ENCODE results near the gene WNT11.

The WNT11 gene

GRCh38 chr11:76234416-76235232, 28.3 kb upstream of the WNT11 start:
- peak; percentile 12; the same call in 1 of the 2 replicates for TF ChIP-seq TAF1 (IDR thresholded peaks at IDR 0.05; ENCODE audit: borderline replicate concordance, insufficient read depth, low read length)
- no peak for TF ChIP-seq FOXP2 (optimal IDR thresholded peaks at IDR 0.05; ENCODE audit: borderline replicate concordance, extremely low read depth, extremely low read length, insufficient read depth)
- TF ChIP-seq POLR2AphosphoS5 (IDR thresholded peaks at IDR 0.05; ENCODE audit: low read depth, low read length): no peak
- peak; percentile 56; the same call in 1 of the 2 replicates for TF ChIP-seq SIN3A (IDR thresholded peaks at IDR 0.05; ENCODE audit: borderline replicate concordance, insufficient read depth, low read length)
- TF ChIP-seq REST (IDR thresholded peaks at IDR 0.05; ENCODE audit: insufficient read depth in 1 of 2, low read depth in 2 of 2, low read length in 2 of 2): no peak

- TF ChIP-seq FOXP2 (optimal IDR thresholded peaks at IDR 0.05; ENCODE audit: borderline replicate concordance, extremely low read depth, extremely low read length, insufficient read depth): no peak
- TF ChIP-seq POLR2AphosphoS5 (IDR thresholded peaks at IDR 0.05; ENCODE audit: low read depth, low read length): no peak
- no peak for TF ChIP-seq SIN3A (IDR thresholded peaks at IDR 0.05; ENCODE audit: borderline replicate concordance, insufficient read depth, low read length)
- no peak for TF ChIP-seq TAF1 (IDR thresholded peaks at IDR 0.05; ENCODE audit: borderline replicate concordance, insufficient read depth, low read length)
- no peak for TF ChIP-seq REST (IDR thresholded peaks at IDR 0.05; ENCODE audit: insufficient read depth in 1 of 2, low read depth in 2 of 2, low read length in 2 of 2)
These were observed 27.7 kb upstream of the WNT11 start for GRCh38 chr11:76234021-76234415.

GRCh38 chr11:76233196-76233921, 27.1 kb upstream of the WNT11 start:
- no peak for TF ChIP-seq TAF1 (IDR thresholded peaks at IDR 0.05; ENCODE audit: borderline replicate concordance, insufficient read depth, low read length)
- TF ChIP-seq REST (IDR thresholded peaks at IDR 0.05; ENCODE audit: insufficient read depth in 1 of 2, low read depth in 2 of 2, low read length in 2 of 2): no peak
- no peak for TF ChIP-seq SIN3A (IDR thresholded peaks at IDR 0.05; ENCODE audit: borderline replicate concordance, insufficient read depth, low read length)
- no peak for TF ChIP-seq FOXP2 (optimal IDR thresholded peaks at IDR 0.05; ENCODE audit: borderline replicate concordance, extremely low read depth, extremely low read length, insufficient read depth)
- no peak for TF ChIP-seq POLR2AphosphoS5 (IDR thresholded peaks at IDR 0.05; ENCODE audit: low read depth, low read length)

- TF ChIP-seq POLR2AphosphoS5 (IDR thresholded peaks at IDR 0.05; ENCODE audit: low read depth, low read length) (no peak), REST (IDR thresholded peaks at IDR 0.05; ENCODE audit: insufficient read depth in 1 of 2, low read depth in 2 of 2, low read length in 2 of 2) (no peak), FOXP2 (optimal IDR thresholded peaks at IDR 0.05; ENCODE audit: borderline replicate concordance, extremely low read depth, extremely low read length, insufficient read depth) (no peak), SIN3A (IDR thresholded peaks at IDR 0.05; ENCODE audit: borderline replicate concordance, insufficient read depth, low read length) (no peak), TAF1 (IDR thresholded peaks at IDR 0.05; ENCODE audit: borderline replicate concordance, insufficient read depth, low read length) (no peak)
These were observed 25.8 kb upstream of the WNT11 start for GRCh38 chr11:76232026-76232665.

All from PFSK-1 (cell line).